GM12878 (cell line): ENCODE data around the gene MPP7.

Experiments used
- EZH2 ChIP-seq: IDR thresholded peaks from 2 replicates; pipeline ENCODE4 v1.6.1; 2012; ENCODE audit warnings: low read depth, mild to moderate bottlenecking, control low read depth, inconsistent platforms, low read length, borderline replicate concordance; ENCODE audit not compliant: control insufficient read depth
- NFYB ChIP-seq: IDR thresholded peaks from 2 replicates; pipeline ENCODE4 v1.6.1; 2011; ENCODE audit warnings: low read depth, mild to moderate bottlenecking, low read length, improper control_type of control experiment, moderate library complexity; ENCODE audit not compliant: insufficient read depth
- NR2C2 ChIP-seq: IDR thresholded peaks from 2 replicates; pipeline ENCODE4 v1.6.1; 2011; ENCODE audit warnings: borderline replicate concordance, low read depth; ENCODE audit not compliant: control insufficient read depth, insufficient read length
- SMC3 ChIP-seq: IDR thresholded peaks from 2 replicates; pipeline ENCODE4 v1.6.1; 2011; ENCODE audit warnings: low read length, improper control_type of control experiment, borderline replicate concordance
- ZNF274 ChIP-seq: IDR thresholded peaks from one replicate; pipeline ENCODE4 v1.8.0; 2011; ENCODE audit not compliant: insufficient read length, insufficient read depth
- TF ChIP-seq, protein P1 (sequence below): IDR thresholded peaks from 2 replicates; pipeline ENCODE4 v1.6.1; 2012; ENCODE audit warnings: low read depth, low read length, improper control_type of control experiment
- TF ChIP-seq, protein P2 (sequence below): IDR thresholded peaks from 2 replicates; pipeline ENCODE4 v1.6.1; 2011; ENCODE audit warnings: mild to moderate bottlenecking, low read depth, low read length, moderate library complexity; ENCODE audit not compliant: insufficient replicate concordance

DNA sequence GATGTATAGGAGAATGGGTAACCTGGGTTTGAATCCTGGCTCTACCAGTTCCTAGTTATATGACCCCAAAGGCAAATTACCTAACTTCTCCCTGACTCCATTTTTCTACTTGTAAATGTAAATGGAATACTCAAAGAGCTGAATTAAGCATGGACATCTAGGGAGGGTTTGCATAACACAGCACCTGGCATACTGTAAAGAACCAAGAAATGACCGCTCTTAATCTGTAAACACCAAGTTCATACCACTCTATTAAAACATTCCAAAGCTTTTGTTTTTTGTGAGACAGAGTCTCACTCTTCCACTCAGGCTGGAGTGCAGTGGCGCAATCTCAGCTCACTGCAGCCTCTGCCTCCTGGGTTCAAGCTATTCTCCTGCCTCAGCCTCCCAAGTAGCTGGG lies 19.6 kb downstream of the MPP7 start:
- TF ChIP-seq ZNF274 (no peak), EZH2 (no peak), NFYB (no peak), NR2C2 (no peak), SMC3 (no peak)
- TF ChIP-seq, protein P1, sequence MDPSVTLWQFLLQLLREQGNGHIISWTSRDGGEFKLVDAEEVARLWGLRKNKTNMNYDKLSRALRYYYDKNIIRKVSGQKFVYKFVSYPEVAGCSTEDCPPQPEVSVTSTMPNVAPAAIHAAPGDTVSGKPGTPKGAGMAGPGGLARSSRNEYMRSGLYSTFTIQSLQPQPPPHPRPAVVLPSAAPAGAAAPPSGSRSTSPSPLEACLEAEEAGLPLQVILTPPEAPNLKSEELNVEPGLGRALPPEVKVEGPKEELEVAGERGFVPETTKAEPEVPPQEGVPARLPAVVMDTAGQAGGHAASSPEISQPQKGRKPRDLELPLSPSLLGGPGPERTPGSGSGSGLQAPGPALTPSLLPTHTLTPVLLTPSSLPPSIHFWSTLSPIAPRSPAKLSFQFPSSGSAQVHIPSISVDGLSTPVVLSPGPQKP, result no peak
- TF ChIP-seq, protein P2, sequence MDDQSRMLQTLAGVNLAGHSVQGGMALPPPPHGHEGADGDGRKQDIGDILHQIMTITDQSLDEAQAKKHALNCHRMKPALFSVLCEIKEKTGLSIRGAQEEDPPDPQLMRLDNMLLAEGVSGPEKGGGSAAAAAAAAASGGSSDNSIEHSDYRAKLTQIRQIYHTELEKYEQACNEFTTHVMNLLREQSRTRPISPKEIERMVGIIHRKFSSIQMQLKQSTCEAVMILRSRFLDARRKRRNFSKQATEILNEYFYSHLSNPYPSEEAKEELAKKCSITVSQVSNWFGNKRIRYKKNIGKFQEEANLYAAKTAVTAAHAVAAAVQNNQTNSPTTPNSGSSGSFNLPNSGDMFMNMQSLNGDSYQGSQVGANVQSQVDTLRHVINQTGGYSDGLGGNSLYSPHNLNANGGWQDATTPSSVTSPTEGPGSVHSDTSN, result no peak
